ENCODE data around the gene PXMP4. TPM values are rescaled to one million over a fixed set of nuclear protein-coding genes. Genes with fewer than 3 reads are reported as not detected.

PXMP4 gene
- total and polyA plus RNA-seq, 12 donors = 6.8 to 47.4 (median 20.4) TPM

GRCh38 chr20:33673114-33673409 lies 47.0 kb downstream of the PXMP4 start:
- intact Hi-C loops (cut with DNase I) = no loop called here
- H3K27ac ChIP-seq = peak overlapping the region; percentile 41 to 97 (median 91)
- H3K9me3 ChIP-seq (replicated peaks in 1 of 3) = no peaks in the 10 kb centered on the region
- H3K36me3 ChIP-seq (replicated peaks in 1 of 2) = peaks cover 0 to 36% of the 10 kb centered on the region in 2 donors
- peak in 1 of 7 donors; percentile 25 for DNase-seq
- H3K4me3 ChIP-seq = peak overlapping the region in 2 of 4 donors; percentile 55 to 97
- no peaks in the 10 kb centered on the region for H3K27me3 ChIP-seq
- no peak for TF ChIP-seq POLR2A (IDR thresholded peaks at IDR 0.05)
- 38 to 58% (median 47%) methylated on average over 3 to 4 of the region's 4 CpGs for WGBS, 4 donors
- H3K4me1 ChIP-seq (replicated peaks in 1 of 2) = peaks cover 36 to 47% of the 10 kb centered on the region in 2 donors

GRCh38 chr20:33672426-33673113 lies 47.5 kb downstream of the PXMP4 start:
- Histone ChIP-seq H3K27me3 (no peaks in the 10 kb centered on the region), H3K9me3 (replicated peaks in 1 of 3) (no peaks in the 10 kb centered on the region), H3K4me1 (replicated peaks in 1 of 2) (peaks cover 41 to 50% of the 10 kb centered on the region in 2 donors), H3K4me3 (peak overlapping the region in 2 of 4 donors; percentile 55 to 97), H3K27ac (peak overlapping the region in 4 of 5 donors; percentile 89 to 97 (median 94)), H3K36me3 (replicated peaks in 1 of 2) (peaks cover 0 to 36% of the 10 kb centered on the region in 2 donors)
- WGBS, 4 donors = 44 to 52% (median 45%) methylated on average over 7 to 17 of the region's 17 CpGs
- no peak for TF ChIP-seq POLR2A (IDR thresholded peaks at IDR 0.05)
- TF ChIP-seq, protein P1, sequence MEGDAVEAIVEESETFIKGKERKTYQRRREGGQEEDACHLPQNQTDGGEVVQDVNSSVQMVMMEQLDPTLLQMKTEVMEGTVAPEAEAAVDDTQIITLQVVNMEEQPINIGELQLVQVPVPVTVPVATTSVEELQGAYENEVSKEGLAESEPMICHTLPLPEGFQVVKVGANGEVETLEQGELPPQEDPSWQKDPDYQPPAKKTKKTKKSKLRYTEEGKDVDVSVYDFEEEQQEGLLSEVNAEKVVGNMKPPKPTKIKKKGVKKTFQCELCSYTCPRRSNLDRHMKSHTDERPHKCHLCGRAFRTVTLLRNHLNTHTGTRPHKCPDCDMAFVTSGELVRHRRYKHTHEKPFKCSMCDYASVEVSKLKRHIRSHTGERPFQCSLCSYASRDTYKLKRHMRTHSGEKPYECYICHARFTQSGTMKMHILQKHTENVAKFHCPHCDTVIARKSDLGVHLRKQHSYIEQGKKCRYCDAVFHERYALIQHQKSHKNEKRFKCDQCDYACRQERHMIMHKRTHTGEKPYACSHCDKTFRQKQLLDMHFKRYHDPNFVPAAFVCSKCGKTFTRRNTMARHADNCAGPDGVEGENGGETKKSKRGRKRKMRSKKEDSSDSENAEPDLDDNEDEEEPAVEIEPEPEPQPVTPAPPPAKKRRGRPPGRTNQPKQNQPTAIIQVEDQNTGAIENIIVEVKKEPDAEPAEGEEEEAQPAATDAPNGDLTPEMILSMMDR (IDR thresholded peaks at IDR 0.05) = no peak
- intact Hi-C loops (cut with DNase I) = no loop called here
- DNase-seq = peak in 5 of 7 donors; percentile 45 to 70 (median 58)

GRCh38 chr20:33671573-33672288 lies 48.4 kb downstream of the PXMP4 start:
- H3K4me1 ChIP-seq (replicated peaks in 1 of 2) = peaks cover 48 to 57% of the 10 kb centered on the region in 2 donors
- H3K4me3 ChIP-seq = peak overlapping the region in 1 of 4 donors; percentile 97
- DNase-seq = peak in 1 of 7 donors; percentile 23
- peak overlapping the region in 2 of 5 donors; percentile 36 to 89 for H3K27ac ChIP-seq
- no peaks in the 10 kb centered on the region for H3K9me3 ChIP-seq (replicated peaks in 1 of 3)
- no peak for TF ChIP-seq POLR2A (IDR thresholded peaks at IDR 0.05)
- TF ChIP-seq, protein P1 (IDR thresholded peaks at IDR 0.05) = no peak
- intact Hi-C loops (cut with DNase I) = no loop called here
- H3K27me3 ChIP-seq = no peaks in the 10 kb centered on the region
- peaks cover 0 to 36% of the 10 kb centered on the region in 2 donors for H3K36me3 ChIP-seq (replicated peaks in 1 of 2)
- WGBS, 4 donors = 65 to 79% (median 74%) methylated on average over 6 to 8 of the region's 8 CpGs

DNA sequence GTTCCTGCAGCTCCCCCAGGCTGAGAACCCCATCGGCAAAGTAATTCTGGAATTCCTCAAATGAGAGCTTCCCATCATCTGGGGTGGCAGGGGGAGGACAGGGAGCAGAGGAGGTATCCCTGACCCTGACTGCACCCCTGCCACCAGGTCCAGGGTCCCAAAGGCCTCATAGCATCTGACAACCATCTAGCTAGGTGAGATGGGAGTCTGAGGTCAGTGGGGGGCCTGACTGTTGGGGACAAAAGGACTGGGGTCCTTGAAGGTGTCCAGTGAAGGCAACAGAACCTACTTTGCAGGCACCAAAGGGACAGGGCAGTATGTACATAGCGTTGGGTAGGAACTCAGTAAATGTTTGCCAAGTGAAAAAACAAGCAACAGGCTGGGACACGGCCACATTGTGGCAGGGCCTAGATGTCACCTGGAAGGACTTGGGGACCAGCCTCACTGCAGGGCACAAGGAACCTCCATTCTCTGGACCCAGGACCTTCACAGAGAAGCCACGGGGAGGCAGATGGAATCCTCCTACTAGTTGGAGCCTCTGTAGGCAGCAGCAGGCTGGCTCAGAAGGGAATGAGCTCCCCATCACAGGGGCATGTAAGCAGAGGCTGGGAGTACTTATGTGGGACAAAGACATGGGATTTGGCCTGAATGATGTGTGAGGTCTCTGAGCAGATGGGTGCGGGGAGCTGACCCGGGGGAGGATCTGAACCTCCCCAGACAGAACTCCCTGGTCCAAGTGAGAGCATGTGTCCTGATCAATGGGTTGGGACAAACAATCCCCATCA lies 49.2 kb downstream of the PXMP4 start:
- no peak for TF ChIP-seq POLR2A (IDR thresholded peaks at IDR 0.05)
- TF ChIP-seq, protein P1 (IDR thresholded peaks at IDR 0.05) = no peak
- DNase-seq = no peak
- WGBS, 4 donors = 89 to 95% (median 92%) methylated on average over 5 to 6 of the region's 6 CpGs

More for the DNA sequence above, 49.2 kb downstream of the PXMP4 start:
- Histone ChIP-seq H3K27ac (no peak overlapping the region), H3K9me3 (replicated peaks in 1 of 3) (no peaks in the 10 kb centered on the region), H3K27me3 (no peaks in the 10 kb centered on the region), H3K4me3 (no peak overlapping the region), H3K4me1 (replicated peaks in 1 of 2) (peaks cover 50 to 57% of the 10 kb centered on the region in 2 donors), H3K36me3 (replicated peaks in 1 of 2) (peaks cover 0 to 36% of the 10 kb centered on the region in 2 donors)
- intact Hi-C loops (cut with DNase I) = no loop called here

All from adrenal gland (tissue), 12 donors.